OCI-LY7 (cell line): ENCODE results near the gene PITPNM3. TPM values are rescaled to one million over a fixed set of nuclear protein-coding genes. Genes with fewer than 3 reads are reported as not detected.
A peak's percentile ranks its signal among the peaks of the same experiment; 100 is the strongest.

Experiments
- BruUV-seq: library from RNA; stranded (reverse); fragments of 400-500 nt; replicated peaks from 2 replicates; lab custom pipeline; 2021; lab: Mats Ljungman, UMichigan
- CTCF ChIA-PET: fragments of 300-600 bp; sonication (Branson Sonifier 250); formaldehyde crosslinking; loops from one replicate; lab custom pipeline; 2022; ENCODE audit warnings: antibody characterized with exemption; ENCODE audit not compliant: unreplicated experiment; lab: Charles Lee
- POLR2A ChIA-PET: fragments of 300-600 bp; sonication (Branson Sonifier 250); formaldehyde crosslinking; loops from one replicate; lab custom pipeline; 2022; ENCODE audit warnings: antibody characterized with exemption; lab: Charles Lee
- DNase-seq: peaks from one replicate; pipeline ENCODE4 v3.0.0-alpha.2; 2015; ENCODE audit warnings: low spot score
- H2AFZ ChIP-seq: fragments of 200-600 bp; sonication (generic), shearing (Covaris generic); 2 replicates; pipeline ENCODE4 v1.6.1; 2014; ENCODE audit warnings: mild to moderate bottlenecking, antibody characterized with exemption, low read length, moderate library complexity
- H3K27ac ChIP-seq: fragments of 200-600 bp; sonication (generic); 2 replicates; pipeline ENCODE4 v1.5.1; 2014; ENCODE audit warnings: mixed run types, low read depth, mild to moderate bottlenecking, moderate library complexity, low read length, inconsistent platforms; ENCODE audit not compliant: poor library complexity, severe bottlenecking
- H3K36me3 ChIP-seq: fragments of 200-600 bp; sonication (generic); 2 replicates; pipeline ENCODE4 v1.6.1; 2014; ENCODE audit warnings: mild to moderate bottlenecking, antibody characterized with exemption, low read length, moderate library complexity, mixed read lengths; ENCODE audit not compliant: insufficient read depth
- H3K4me1 ChIP-seq: fragments of 200-600 bp; sonication (generic); 2 replicates; pipeline ENCODE4 v1.5.1; 2014; ENCODE audit warnings: mild to moderate bottlenecking, low read length; ENCODE audit not compliant: insufficient read depth, poor library complexity, severe bottlenecking
- H3K4me2 ChIP-seq: fragments of 200-600 bp; sonication (generic); 2 replicates; pipeline ENCODE4 v1.6.1; 2014; ENCODE audit warnings: mild to moderate bottlenecking, low read length
- H3K4me3 ChIP-seq: fragments of 200-600 bp; sonication (generic); 2 replicates; pipeline ENCODE4 v1.5.1; 2014; ENCODE audit warnings: mild to moderate bottlenecking, low read depth, low read length; ENCODE audit not compliant: poor library complexity, severe bottlenecking
- H3K79me2 ChIP-seq: fragments of 200-600 bp; sonication (generic); 2 replicates; pipeline ENCODE4 v1.6.1; 2016; ENCODE audit warnings: low read depth, mild to moderate bottlenecking, low read length, moderate library complexity, mixed read lengths; ENCODE audit not compliant: insufficient read depth
- H3K9me2 ChIP-seq: fragments of 200-600 bp; sonication (generic); 2 replicates; pipeline ENCODE4 v1.6.1; 2016; ENCODE audit warnings: mild to moderate bottlenecking, low read length, mixed read lengths; ENCODE audit not compliant: insufficient read depth
- H3K9me3 ChIP-seq: fragments of 200-600 bp; sonication (generic); 2 replicates; pipeline ENCODE4 v1.6.1; 2014; ENCODE audit warnings: mild to moderate bottlenecking, mixed run types, low read length, mixed read lengths
- H4K20me1 ChIP-seq: fragments of 200-600 bp; sonication (generic); 2 replicates; pipeline ENCODE4 v1.6.1; 2014; ENCODE audit warnings: mild to moderate bottlenecking, antibody characterized with exemption, low read length, moderate library complexity, mixed read lengths; ENCODE audit not compliant: insufficient read depth
- EZH2phosphoT487 ChIP-seq: fragments of 200-600 bp; sonication (generic); IDR thresholded peaks from 2 replicates; pipeline ENCODE4 v1.6.1; 2018; ENCODE audit warnings: low read depth, borderline replicate concordance, mild to moderate bottlenecking, mixed run types, antibody characterized with exemption, low read length, moderate library complexity, mixed read lengths
- intact Hi-C: fragments of 100-400 bp; cut with micrococcal nuclease; formaldehyde crosslinking; loops from one replicate; pipeline ENCODE4 v1.10.0; 2022; ENCODE audit not compliant: unreplicated experiment
- total RNA-seq, 2 experiments: library from RNA; depleted of rRNA in 1 of 2; stranded (reverse); fragments of >200 nt in 1 of 2; shearing (Covaris generic) in 1 of 2; gene quantifications; 2 replicates each; pipeline ENCODE4 v1.2.3, GENCODE V29; 2014 to 2022
- TF ChIP-seq, protein P1 (sequence below): fragments of 200-600 bp; sonication (generic); conservative IDR thresholded peaks from 2 replicates; pipeline ENCODE4 v1.5.1; 2014; ENCODE audit warnings: mild to moderate bottlenecking, antibody characterized with exemption, low read length, moderate library complexity, mixed read lengths

The PITPNM3 gene
- total RNA-seq, 2 experiments from 2014 or later = 0.76 to 1.6 TPM

- H3K4me3 ChIP-seq = no peak overlapping the region
- DNase-seq = no peak
- CTCF ChIA-PET = interaction anchor here (0.6 kb wide), 1 partner anchor 126 kb away, joined by 4 read pairs; no protein-coding TSS in a partner anchor
- intact Hi-C loops = loop anchor here (5.0 kb wide), 1 partner anchor 853 kb away; no protein-coding TSS in a partner anchor
- H3K27ac ChIP-seq = no peak overlapping the region
- H3K9me2 ChIP-seq = no peaks in the 10 kb centered on the region
- no peak overlapping the region for H2AFZ ChIP-seq
- no peaks in the 10 kb centered on the region for H3K36me3 ChIP-seq
- no peaks in the 10 kb centered on the region for H4K20me1 ChIP-seq
- H3K9me3 ChIP-seq = no peaks in the 10 kb centered on the region
- H3K79me2 ChIP-seq = no peaks in the 10 kb centered on the region
- POLR2A ChIA-PET = interaction anchor here (1.0 kb wide), 1 partner anchor 9 kb away, joined by 3 read pairs; no protein-coding TSS in a partner anchor
- no TSS peak for BruUV-seq
- H3K4me1 ChIP-seq = peaks cover 29% of the 10 kb centered on the region
- no peak overlapping the region for H3K4me2 ChIP-seq
- TF ChIP-seq, protein P1, sequence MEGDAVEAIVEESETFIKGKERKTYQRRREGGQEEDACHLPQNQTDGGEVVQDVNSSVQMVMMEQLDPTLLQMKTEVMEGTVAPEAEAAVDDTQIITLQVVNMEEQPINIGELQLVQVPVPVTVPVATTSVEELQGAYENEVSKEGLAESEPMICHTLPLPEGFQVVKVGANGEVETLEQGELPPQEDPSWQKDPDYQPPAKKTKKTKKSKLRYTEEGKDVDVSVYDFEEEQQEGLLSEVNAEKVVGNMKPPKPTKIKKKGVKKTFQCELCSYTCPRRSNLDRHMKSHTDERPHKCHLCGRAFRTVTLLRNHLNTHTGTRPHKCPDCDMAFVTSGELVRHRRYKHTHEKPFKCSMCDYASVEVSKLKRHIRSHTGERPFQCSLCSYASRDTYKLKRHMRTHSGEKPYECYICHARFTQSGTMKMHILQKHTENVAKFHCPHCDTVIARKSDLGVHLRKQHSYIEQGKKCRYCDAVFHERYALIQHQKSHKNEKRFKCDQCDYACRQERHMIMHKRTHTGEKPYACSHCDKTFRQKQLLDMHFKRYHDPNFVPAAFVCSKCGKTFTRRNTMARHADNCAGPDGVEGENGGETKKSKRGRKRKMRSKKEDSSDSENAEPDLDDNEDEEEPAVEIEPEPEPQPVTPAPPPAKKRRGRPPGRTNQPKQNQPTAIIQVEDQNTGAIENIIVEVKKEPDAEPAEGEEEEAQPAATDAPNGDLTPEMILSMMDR = no peak
- TF ChIP-seq EZH2phosphoT487 = no peak
Observed at GRCh38 chr17:6439951-6440350, 116.4 kb downstream of the PITPNM3 start.

- no TSS peak for BruUV-seq
- no peak for TF ChIP-seq EZH2phosphoT487
- TF ChIP-seq, protein P1 = no peak
- Histone ChIP-seq H3K9me3 (no peaks in the 10 kb centered on the region), H3K27ac (no peak overlapping the region), H3K4me2 (peak overlapping the region; percentile 54), H3K4me1 (peaks cover 15% of the 10 kb centered on the region), H3K9me2 (no peaks in the 10 kb centered on the region), H3K36me3 (no peaks in the 10 kb centered on the region), H2AFZ (peak overlapping the region; percentile 32; the same call in 1 of the 2 replicates), H3K4me3 (no peak overlapping the region), H3K79me2 (no peaks in the 10 kb centered on the region), H4K20me1 (no peaks in the 10 kb centered on the region)
- intact Hi-C loops = loop anchor here (5.0 kb wide), 1 partner anchor 851 kb away; no protein-coding TSS in a partner anchor
- no peak for DNase-seq
- CTCF ChIA-PET = no interaction called here
- POLR2A ChIA-PET = interaction anchor here (0.6 kb wide), 1 partner anchor 134 kb away, joined by 4 read pairs; no protein-coding TSS in a partner anchor
Observed at GRCh38 chr17:6437956-6438355, 118.4 kb downstream of the PITPNM3 start.

- no peaks in the 10 kb centered on the region for H3K36me3 ChIP-seq
- no peak overlapping the region for H3K27ac ChIP-seq
- H3K9me3 ChIP-seq = no peaks in the 10 kb centered on the region
- ChIA-PET POLR2A (no interaction called here), CTCF (no interaction called here)
- no peak overlapping the region for H3K4me3 ChIP-seq
- H2AFZ ChIP-seq = peak overlapping the region; percentile 32; the same call in 1 of the 2 replicates
- no peaks in the 10 kb centered on the region for H3K79me2 ChIP-seq
- TF ChIP-seq EZH2phosphoT487 = no peak
- TF ChIP-seq, protein P1 = no peak
- H3K4me2 ChIP-seq = peak overlapping the region; percentile 54
- no peaks in the 10 kb centered on the region for H3K9me2 ChIP-seq
- H4K20me1 ChIP-seq = no peaks in the 10 kb centered on the region
- no TSS peak for BruUV-seq
- DNase-seq = no peak
- intact Hi-C loops = loop anchor here (5.0 kb wide), 1 partner anchor 850 kb away; no protein-coding TSS in a partner anchor
- peaks cover 15% of the 10 kb centered on the region for H3K4me1 ChIP-seq
Observed at GRCh38 chr17:6437466-6437865, 118.9 kb downstream of the PITPNM3 start.
